Brain microvascular endothelial cell (primary cell): Measurements from ENCODE around the gene A3GALT2.

Source experiments
- DNase-seq: peaks from one replicate; pipeline ENCODE4 v3.0.0-alpha.2; 2020
- H3K27ac ChIP-seq: fragments of 250-450 bp; sonication (Bioruptor Pico); 2 replicates; pipeline ENCODE4 v1.5.1; 2020; ENCODE audit warnings: mild to moderate bottlenecking, moderate library complexity
- H3K27me3 ChIP-seq: fragments of 250-450 bp; sonication (Bioruptor Pico); replicated peaks from 2 replicates; pipeline ENCODE4 v1.5.1; 2020; ENCODE audit warnings: mild to moderate bottlenecking
- H3K36me3 ChIP-seq: fragments of 250-450 bp; sonication (Bioruptor Pico); replicated peaks from 2 replicates; pipeline ENCODE4 v1.5.1; 2020; ENCODE audit warnings: mild to moderate bottlenecking
- H3K4me3 ChIP-seq: 2 replicates; pipeline ENCODE4 v1.5.1; 2011; ENCODE audit warnings: low read depth, mild to moderate bottlenecking, control low read depth, low read length, moderate library complexity
- CTCF ChIP-seq: IDR thresholded peaks from 2 replicates; pipeline ENCODE4 v1.5.1; 2011; ENCODE audit warnings: low read depth, mild to moderate bottlenecking, moderate library complexity, low read length, control low read depth, inconsistent platforms; ENCODE audit errors: missing control alignments
- in situ Hi-C: cut with HindIII; loops from 2 replicates; pipeline ENCODE4 v1.10.0; 2017; ENCODE audit warnings: low sequenced_read_pairs, low pct_ligation_motif_present

Gene A3GALT2

GRCh38 chr1:33358114-33358794 is 37.4 kb upstream of the A3GALT2 start:
- Histone ChIP-seq H3K27ac (no peak overlapping the region), H3K27me3 (no peaks in the 10 kb centered on the region), H3K4me3 (no peak overlapping the region), H3K36me3 (peaks cover 24% of the 10 kb centered on the region)
- no peak for TF ChIP-seq CTCF
- in situ Hi-C loops = no loop called here
- no peak for DNase-seq

- in situ Hi-C loops = no loop called here
- no peak for TF ChIP-seq CTCF
- no peak overlapping the region for H3K27ac ChIP-seq
- H3K27me3 ChIP-seq = no peaks in the 10 kb centered on the region
- no peak overlapping the region for H3K4me3 ChIP-seq
- no peak for DNase-seq
- peaks cover 24% of the 10 kb centered on the region for H3K36me3 ChIP-seq
These were observed 36.2 kb upstream of the A3GALT2 start for GRCh38 chr1:33357099-33357498.

- no peaks in the 10 kb centered on the region for H3K27me3 ChIP-seq
- in situ Hi-C loops = no loop called here
These were observed 33.9 kb upstream of the A3GALT2 start for GRCh38 chr1:33354707-33355316.

GRCh38 chr1:33353531-33353930 is 32.6 kb upstream of the A3GALT2 start:
- in situ Hi-C loops = no loop called here

More at GRCh38 chr1:33354707-33355316, 33.9 kb upstream of the A3GALT2 start:
- TF ChIP-seq CTCF = no peak
- DNase-seq = no peak
- H3K27ac ChIP-seq = no peak overlapping the region
- H3K4me3 ChIP-seq = no peak overlapping the region
- peaks cover 24% of the 10 kb centered on the region for H3K36me3 ChIP-seq

GRCh38 chr1:33351281-33351660 is 30.4 kb upstream of the A3GALT2 start:
- in situ Hi-C loops = no loop called here
- Histone ChIP-seq H3K4me3 (no peak overlapping the region), H3K36me3 (peaks cover 38% of the 10 kb centered on the region), H3K27me3 (no peaks in the 10 kb centered on the region), H3K27ac (no peak overlapping the region)
- TF ChIP-seq CTCF = no peak
- DNase-seq = no peak

More at GRCh38 chr1:33353531-33353930, 32.6 kb upstream of the A3GALT2 start:
- Histone ChIP-seq H3K4me3 (no peak overlapping the region), H3K27me3 (no peaks in the 10 kb centered on the region), H3K27ac (no peak overlapping the region), H3K36me3 (peaks cover 25% of the 10 kb centered on the region)
- no peak for DNase-seq
- no peak for TF ChIP-seq CTCF
